H1 (cell line): ENCODE measurements around the gene DIS3L. TPM values are rescaled to one million over a fixed set of nuclear protein-coding genes. Genes with fewer than 3 reads are reported as not detected.
"Not testable (repeated sequence)": the region's sequence is repeated elsewhere in the genome, so short reads cannot be mapped to it uniquely, and the experiment has no call there.

Experiments used
- CTCF ChIA-PET: fragments of 300-600 bp; sonication (Branson Sonifier 250); formaldehyde crosslinking; loops from one replicate; lab custom pipeline; 2021; ENCODE audit not compliant: partially characterized antibody; lab: Charles Lee
- POLR2A ChIA-PET: fragments of 300-600 bp; sonication (Branson Sonifier 250); formaldehyde crosslinking; loops from one replicate; lab custom pipeline; 2021; ENCODE audit warnings: inconsistent platforms; ENCODE audit not compliant: partially characterized antibody; lab: Charles Lee
- DNase-seq, 2 experiments: peaks; one replicate each; pipeline versions ENCODE4 v3.0.0 to v3.0.0-alpha.2; 2010 to 2022; ENCODE audit warnings: low spot score in 2 of 2, low read depth in 1 of 2, mixed read lengths in 1 of 2
- FAIRE-seq: peaks from 2 replicates; lab custom pipeline; 2011; peaks lifted over from hg19 to GRCh38; lab: Jason Lieb, UNC
- H2AFZ ChIP-seq: 2 replicates; pipeline ENCODE4 v1.8.1; 2012; ENCODE audit warnings: low read length, inconsistent platforms
- H2AK5ac ChIP-seq: 2 replicates; pipeline ENCODE4 v1.6.1; 2013; ENCODE audit warnings: low read depth, low read length
- H2BK120ac ChIP-seq: replicated peaks from 2 replicates; pipeline ENCODE3; 2013; ENCODE audit warnings: low read depth, low read length, inconsistent platforms
- H2BK12ac ChIP-seq: 2 replicates; pipeline ENCODE4 v1.6.1; 2013; ENCODE audit warnings: low read depth, low read length
- H2BK15ac ChIP-seq: 2 replicates; pipeline ENCODE4 v1.6.1; 2013; ENCODE audit warnings: low read length
- H2BK20ac ChIP-seq: 2 replicates; pipeline ENCODE4 v1.6.1; 2013; ENCODE audit warnings: low read length
- H2BK5ac ChIP-seq: 2 replicates; pipeline ENCODE4 v1.6.1; 2013; ENCODE audit warnings: low read depth, low read length
- H3K14ac ChIP-seq: 2 replicates; pipeline ENCODE4 v1.6.1; 2013; ENCODE audit warnings: inconsistent platforms; ENCODE audit not compliant: insufficient read length
- H3K18ac ChIP-seq: 2 replicates; pipeline ENCODE4 v1.6.1; 2013; ENCODE audit warnings: low read length; ENCODE audit errors: extremely low read depth
- H3K23ac ChIP-seq: 2 replicates; pipeline ENCODE4 v1.6.1; 2013; ENCODE audit warnings: inconsistent platforms; ENCODE audit not compliant: insufficient read length
- H3K23me2 ChIP-seq: 2 replicates; pipeline ENCODE4 v1.6.1; 2013; ENCODE audit warnings: low read depth, low read length
- H3K27ac ChIP-seq: 2 replicates; pipeline ENCODE4 v1.6.1; 2011; ENCODE audit warnings: low read depth, low read length, inconsistent platforms
- H3K27me3 ChIP-seq, 4 experiments: replicated peaks in 1 of 4; 1 replicate in 1 of 4; 2 replicates in 3 of 4; pipeline versions ENCODE4 v1.6.1 to v1.8.1; 2011 to 2013; ENCODE audit warnings: low read length in 3 of 4, mild to moderate bottlenecking in 3 of 4, inconsistent platforms in 2 of 4, mixed read lengths in 2 of 4, moderate library complexity in 1 of 4; ENCODE audit not compliant: control insufficient read depth in 3 of 4, insufficient read depth in 3 of 4; ENCODE audit errors: extremely low read depth in 1 of 4
- H3K36me3 ChIP-seq, 4 experiments: 2 replicates each; pipeline versions ENCODE4 v1.6.1 to v1.8.1; 2011 to 2013; ENCODE audit warnings: mild to moderate bottlenecking in 4 of 4, low read length in 3 of 4, moderate library complexity in 2 of 4, control low read depth in 1 of 4, inconsistent platforms in 1 of 4; ENCODE audit not compliant: insufficient read depth in 4 of 4, control insufficient read depth in 2 of 4
- H3K4ac ChIP-seq: replicated peaks from 2 replicates; pipeline ENCODE3; 2013; ENCODE audit warnings: low read length, low read depth, mixed read lengths, inconsistent platforms; ENCODE audit not compliant: insufficient read length
- H3K4me1 ChIP-seq, 4 experiments: replicated peaks in 1 of 4; 1 replicate in 1 of 4; 2 replicates in 3 of 4; pipeline versions ENCODE4 v1.6.1 to v1.8.1; 2011 to 2013; ENCODE audit warnings: low read length in 3 of 4, inconsistent platforms in 2 of 4, mixed read lengths in 1 of 4; ENCODE audit not compliant: insufficient read depth in 4 of 4, control insufficient read depth in 3 of 4
- H3K4me2 ChIP-seq, 2 experiments: 2 replicates each; pipeline versions ENCODE4 v1.6.1 to v1.8.1; 2011 to 2013; ENCODE audit warnings: low read depth in 2 of 2, low read length in 2 of 2, control low read depth in 1 of 2, inconsistent platforms in 1 of 2, mild to moderate bottlenecking in 1 of 2; ENCODE audit not compliant: insufficient read depth in 1 of 2
- H3K4me3 ChIP-seq, 4 experiments: fragments of 200-600, 300-600 bp in 1 of 4; sonication (generic), shearing (Covaris generic), sonication (Bioruptor Twin) in 1 of 4; 2 replicates each; pipeline versions ENCODE4 v1.5.1 to v1.8.1; 2011 to 2016; ENCODE audit warnings: low read length in 4 of 4, low read depth in 3 of 4, control low read depth in 2 of 4, inconsistent platforms in 2 of 4, mild to moderate bottlenecking in 2 of 4, mixed read lengths in 1 of 4, moderate library complexity in 1 of 4; ENCODE audit not compliant: insufficient read depth in 2 of 4; ENCODE audit errors: extremely low read depth in 1 of 4
- H3K56ac ChIP-seq: replicated peaks from 2 replicates; pipeline ENCODE3; 2013; ENCODE audit warnings: low read depth, mild to moderate bottlenecking, mixed read lengths, low read length, inconsistent platforms; ENCODE audit not compliant: insufficient read length
- H3K79me1 ChIP-seq: 2 replicates; pipeline ENCODE4 v1.6.1; 2013; ENCODE audit warnings: low read depth, low read length, control low read depth
- H3K79me2 ChIP-seq, 2 experiments: 2 replicates each; pipeline versions ENCODE4 v1.6.1 to v1.8.1; 2012 to 2013; ENCODE audit warnings: low read length in 2 of 2, mild to moderate bottlenecking in 2 of 2, inconsistent platforms in 1 of 2; ENCODE audit not compliant: insufficient read depth in 2 of 2, control insufficient read depth in 1 of 2
- H3K9ac ChIP-seq, 4 experiments: replicated peaks in 1 of 4; 1 replicate in 1 of 4; 2 replicates in 3 of 4; pipeline versions ENCODE4 v1.6.1 to v1.8.1; 2011 to 2013; ENCODE audit warnings: low read depth in 3 of 4, low read length in 3 of 4, control low read depth in 2 of 4, mild to moderate bottlenecking in 2 of 4, moderate library complexity in 2 of 4, inconsistent platforms in 1 of 4; ENCODE audit errors: extremely low read depth in 1 of 4
- H3K9me3 ChIP-seq, 2 experiments: 2 replicates each; pipeline versions ENCODE4 v1.6.1 to v1.8.1; 2012 to 2013; ENCODE audit warnings: mild to moderate bottlenecking in 2 of 2, moderate library complexity in 2 of 2, control low read depth in 1 of 2, inconsistent platforms in 1 of 2, low read depth in 1 of 2, low read length in 1 of 2, mixed read lengths in 1 of 2; ENCODE audit not compliant: insufficient read depth in 2 of 2
- H4K20me1 ChIP-seq, 2 experiments: replicated peaks in 1 of 2; 2 replicates each; pipeline versions ENCODE3 to v1.8.1; 2011 to 2013; ENCODE audit warnings: inconsistent platforms in 2 of 2, low read length in 2 of 2, mild to moderate bottlenecking in 1 of 2; ENCODE audit not compliant: insufficient read depth in 2 of 2, control insufficient read depth in 1 of 2
- H4K5ac ChIP-seq: 2 replicates; pipeline ENCODE4 v1.6.1; 2013; ENCODE audit warnings: low read length, low read depth, mixed read lengths, inconsistent platforms; ENCODE audit not compliant: insufficient read length
- H4K8ac ChIP-seq: 2 replicates; pipeline ENCODE4 v1.8.0; 2013; ENCODE audit warnings: mild to moderate bottlenecking, moderate library complexity, low read length, inconsistent platforms; ENCODE audit not compliant: insufficient read depth; ENCODE audit errors: extremely low read depth
- H4K91ac ChIP-seq: replicated peaks from 2 replicates; pipeline ENCODE3; 2013; ENCODE audit warnings: low read length, mixed read lengths, inconsistent platforms; ENCODE audit not compliant: insufficient read length
- YY1 ChIP-seq: IDR thresholded peaks from 2 replicates; pipeline ENCODE4 v1.6.1; 2011; ENCODE audit warnings: low read depth, mild to moderate bottlenecking, low read length
- WGBS, 2 experiments: shearing (Covaris generic) in 1 of 2; methylation state at CpG; one replicate each; pipeline versions ENCODE4 v1.1.6 to v1.1.7; 2013 to 2015; ENCODE audit warnings: low lambda C conversion rate in 2 of 2, mixed read lengths in 2 of 2, inconsistent platforms in 1 of 2, low coverage in 1 of 2, missing lambda C conversion rate in 1 of 2; ENCODE audit not compliant: insufficient replicate concordance in 2 of 2, insufficient coverage in 1 of 2, insufficient read length in 1 of 2; ENCODE audit errors: extremely low coverage in 1 of 2, missing lambda C conversion rate in 1 of 2; 5-methylcytosine and 5-hydroxymethylcytosine counted together
- polyA plus RNA-seq, 7 experiments: library from polyadenylated mRNA; depleted of rRNA in 3 of 7; stranded (reverse) in 5 of 7; unstranded in 2 of 7; fragments of >200 nt in 5 of 7; fragments of 200-250 nt in 2 of 7; gene quantifications; 1 replicate in 5 of 7; 2 replicates in 1 of 7; 4 replicates in 1 of 7; pipeline versions ENCODE4 v1.2.1 to v1.2.3, GENCODE V29; 2011 to 2013; ENCODE audit warnings: missing spikeins in 2 of 7, mixed read lengths in 2 of 7
- total RNA-seq: library from RNA; stranded (reverse); fragmentation: NEBNext Ultra II Directional; extraction: Animal tissue kit (Norgen Biotek cat#: 25700); gene quantifications from 2 replicates; pipeline ENCODE4 v1.2.1, GENCODE V29; 2021

DIS3L gene
- total and polyA plus RNA-seq, 2 of the 8 experiments (the other 6 are each of a cell fraction or from before 2014, with no cell fraction given): 8.7 to 25.0 TPM

DNA sequence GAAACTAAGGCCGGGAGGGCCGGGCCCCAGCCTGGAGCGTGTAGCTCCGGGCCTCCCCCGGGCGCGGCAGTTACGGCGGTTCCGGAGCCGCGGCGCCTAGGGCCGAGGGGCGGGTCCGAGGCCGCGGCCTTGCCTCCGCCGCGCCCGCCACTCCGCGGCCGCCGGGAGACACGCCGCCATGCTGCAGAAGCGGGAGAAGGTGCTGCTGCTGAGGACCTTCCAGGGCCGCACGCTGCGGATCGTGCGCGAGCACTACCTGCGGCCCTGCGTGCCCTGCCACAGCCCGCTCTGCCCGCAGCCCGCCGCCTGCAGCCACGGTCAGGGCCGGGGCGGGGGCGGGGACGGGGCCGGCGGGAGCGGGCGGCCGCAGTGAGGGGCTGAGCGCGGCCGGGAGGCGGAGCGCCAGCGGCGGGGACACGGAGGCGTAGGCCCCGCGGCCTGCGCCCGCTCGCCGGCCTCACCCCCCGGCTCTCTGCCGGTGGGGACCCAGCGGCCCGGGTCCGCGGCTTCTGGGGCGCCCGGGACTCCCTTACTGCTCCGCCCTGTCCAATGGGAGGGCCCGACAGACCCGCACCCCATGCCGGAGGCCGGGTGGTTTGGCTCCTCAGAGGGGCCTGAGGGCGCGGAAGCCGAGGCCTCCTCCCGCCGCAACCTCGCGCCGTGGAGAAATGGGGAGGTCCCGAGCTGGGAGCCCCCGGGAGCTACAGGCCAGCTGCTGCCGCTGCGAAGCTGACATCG is at the start of gene DIS3L (continued):
- TF ChIP-seq YY1: peak; percentile 55; the same call in 1 of the 2 replicates

DNA sequence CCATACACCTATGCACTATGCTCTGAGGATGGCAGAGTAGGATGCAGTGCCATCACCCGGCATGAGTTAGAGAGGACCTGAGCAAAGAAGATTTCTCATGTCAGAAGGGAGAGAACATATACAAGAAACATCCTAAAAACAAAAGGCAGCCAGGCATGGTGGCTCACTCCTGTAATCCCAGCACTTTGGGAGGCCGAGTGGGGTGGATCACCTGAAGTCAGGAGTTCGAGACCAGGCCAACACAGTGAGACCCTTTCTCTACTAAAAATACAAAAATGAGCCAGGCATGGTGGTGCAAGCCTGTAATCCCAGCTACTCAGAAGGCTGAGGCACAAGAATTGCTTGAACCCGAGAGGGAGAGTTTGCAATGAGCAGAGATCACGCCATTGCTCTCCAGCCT is 47.5 kb upstream of the DIS3L start:
- H3K56ac ChIP-seq, H4K20me1 ChIP-seq, H2BK120ac ChIP-seq, H3K79me1 ChIP-seq, H3K4me3 ChIP-seq, H3K4me2 ChIP-seq, H4K5ac ChIP-seq, H4K91ac ChIP-seq, H3K27ac ChIP-seq, H4K8ac ChIP-seq, H3K23ac ChIP-seq, DNase-seq, H3K9ac ChIP-seq, H2AFZ ChIP-seq, H3K18ac ChIP-seq, H2BK15ac ChIP-seq, H3K27me3 ChIP-seq, H3K4me1 ChIP-seq, H2BK12ac ChIP-seq, H3K79me2 ChIP-seq, H2AK5ac ChIP-seq, FAIRE-seq, H3K14ac ChIP-seq, H3K9me3 ChIP-seq, H3K4ac ChIP-seq, H3K36me3 ChIP-seq, H3K23me2 ChIP-seq, H2BK5ac ChIP-seq, POLR2A ChIA-PET, H2BK20ac ChIP-seq: not testable (repeated sequence)
- WGBS, 2 experiments: 82% methylated on average over 5 of the region's 5 CpGs; no CpG with 5 or more reads in 1 of the 2 experiments
- CTCF ChIA-PET: interaction anchor here (0.7 kb wide), 1 partner anchor 10 kb away, joined by 3 read pairs; no protein-coding TSS in a partner anchor
